Mesothelial cell of epicardium (in vitro differentiated cells): Measurements from ENCODE around the gene CDS1. TPM values are rescaled to one million over a fixed set of nuclear protein-coding genes. Genes with fewer than 3 reads are reported as not detected.
"Not testable (repeated sequence)": the region's sequence is repeated elsewhere in the genome, so short reads cannot be mapped to it uniquely, and the experiment has no call there.

Source experiments
- DNase-seq, 2 experiments: peaks; one replicate each; pipeline ENCODE4 v3.0.0; 2021; ENCODE audit warnings: low spot score in 2 of 2; ENCODE audit not compliant: unreplicated experiment in 2 of 2
- H3K27ac Mint-ChIP-seq: 2 replicates; pipeline ENCODE4 v1.8.0; 2021; ENCODE audit warnings: mixed read lengths
- H3K27me3 Mint-ChIP-seq: 2 replicates; pipeline ENCODE4 v1.8.0; 2021; ENCODE audit warnings: low read depth, mixed read lengths
- H3K36me3 Mint-ChIP-seq: 2 replicates; pipeline ENCODE4 v1.8.0; 2021; ENCODE audit warnings: mixed read lengths
- H3K4me1 Mint-ChIP-seq: 2 replicates; pipeline ENCODE4 v1.8.0; 2021; ENCODE audit warnings: mixed read lengths
- H3K4me3 Mint-ChIP-seq: 2 replicates; pipeline ENCODE4 v1.8.0; 2021; ENCODE audit warnings: mild to moderate bottlenecking, moderate library complexity, mixed read lengths
- H3K9me3 Mint-ChIP-seq: 2 replicates; pipeline ENCODE4 v1.8.0; 2021; ENCODE audit warnings: mixed read lengths
- total RNA-seq: library from RNA; stranded (reverse); gene quantifications from 3 replicates; pipeline ENCODE4 v1.2.1, GENCODE V29; 2021
- TF ChIP-seq, protein P1 (sequence below): fragments of 200-600 bp; sonication (generic); IDR thresholded peaks from one replicate; pipeline ENCODE4 v1.5.0; 2021; ENCODE audit warnings: antibody characterized with exemption; ENCODE audit not compliant: unreplicated experiment

CDS1 gene
- total RNA-seq, 1 donor from 2014 or later: 18.7 TPM

DNA sequence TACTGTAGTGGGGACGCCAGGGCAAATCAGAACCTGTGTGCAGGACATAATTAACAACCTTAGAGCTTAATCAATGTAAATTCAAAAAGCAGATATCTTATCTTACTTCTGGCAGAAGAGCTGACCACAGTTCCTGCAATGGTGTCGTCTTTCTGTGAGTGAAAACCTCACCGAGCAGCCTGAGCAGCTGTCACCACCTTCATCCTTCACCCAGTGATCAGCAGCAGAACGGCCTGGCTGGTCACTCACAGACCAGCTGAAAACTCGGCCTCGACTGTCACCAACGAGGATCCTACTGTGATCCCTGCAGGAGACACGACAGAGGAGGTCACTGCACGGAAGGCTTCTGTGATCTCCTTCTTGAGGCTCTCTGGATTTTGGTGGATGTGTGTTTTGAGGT is 94.2 kb downstream of the CDS1 start:
- Mint-ChIP-seq H3K9me3 (no peaks in the 10 kb centered on the region), H3K27me3 (no peaks in the 10 kb centered on the region), H3K4me1 (peaks cover 11% of the 10 kb centered on the region), H3K36me3 (peaks cover 47% of the 10 kb centered on the region), H3K4me3 (no peak overlapping the region), H3K27ac (no peak overlapping the region)
- no peak for DNase-seq
- TF ChIP-seq, protein P1, sequence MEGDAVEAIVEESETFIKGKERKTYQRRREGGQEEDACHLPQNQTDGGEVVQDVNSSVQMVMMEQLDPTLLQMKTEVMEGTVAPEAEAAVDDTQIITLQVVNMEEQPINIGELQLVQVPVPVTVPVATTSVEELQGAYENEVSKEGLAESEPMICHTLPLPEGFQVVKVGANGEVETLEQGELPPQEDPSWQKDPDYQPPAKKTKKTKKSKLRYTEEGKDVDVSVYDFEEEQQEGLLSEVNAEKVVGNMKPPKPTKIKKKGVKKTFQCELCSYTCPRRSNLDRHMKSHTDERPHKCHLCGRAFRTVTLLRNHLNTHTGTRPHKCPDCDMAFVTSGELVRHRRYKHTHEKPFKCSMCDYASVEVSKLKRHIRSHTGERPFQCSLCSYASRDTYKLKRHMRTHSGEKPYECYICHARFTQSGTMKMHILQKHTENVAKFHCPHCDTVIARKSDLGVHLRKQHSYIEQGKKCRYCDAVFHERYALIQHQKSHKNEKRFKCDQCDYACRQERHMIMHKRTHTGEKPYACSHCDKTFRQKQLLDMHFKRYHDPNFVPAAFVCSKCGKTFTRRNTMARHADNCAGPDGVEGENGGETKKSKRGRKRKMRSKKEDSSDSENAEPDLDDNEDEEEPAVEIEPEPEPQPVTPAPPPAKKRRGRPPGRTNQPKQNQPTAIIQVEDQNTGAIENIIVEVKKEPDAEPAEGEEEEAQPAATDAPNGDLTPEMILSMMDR: no peak

DNA sequence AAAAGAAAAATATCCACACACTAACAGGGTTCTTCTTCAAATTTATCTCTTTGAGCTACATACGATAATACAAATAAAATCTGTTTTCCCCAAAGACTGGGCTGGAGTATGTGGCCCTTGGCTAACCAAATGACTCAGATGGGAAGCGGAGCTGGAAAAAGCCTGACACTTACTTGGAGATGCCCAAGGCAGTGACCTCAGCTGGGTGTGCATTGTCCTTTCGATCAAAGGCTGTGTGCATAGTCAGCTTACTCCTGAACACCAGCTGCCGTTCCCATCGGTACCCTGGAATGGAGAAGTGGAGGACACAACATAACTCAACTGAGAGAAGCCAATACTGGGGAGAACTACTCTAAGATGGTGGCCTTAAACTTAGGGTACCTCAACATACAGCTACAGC is 95.1 kb downstream of the CDS1 start:
- peaks cover 14% of the 10 kb centered on the region for H3K4me1 Mint-ChIP-seq
- no peaks in the 10 kb centered on the region for H3K9me3 Mint-ChIP-seq
- H3K36me3 Mint-ChIP-seq: peaks cover 38% of the 10 kb centered on the region
- no peak for DNase-seq
- H3K4me3 Mint-ChIP-seq: no peak overlapping the region
- no peak overlapping the region for H3K27ac Mint-ChIP-seq
- no peaks in the 10 kb centered on the region for H3K27me3 Mint-ChIP-seq
- TF ChIP-seq, protein P1: no peak

DNA sequence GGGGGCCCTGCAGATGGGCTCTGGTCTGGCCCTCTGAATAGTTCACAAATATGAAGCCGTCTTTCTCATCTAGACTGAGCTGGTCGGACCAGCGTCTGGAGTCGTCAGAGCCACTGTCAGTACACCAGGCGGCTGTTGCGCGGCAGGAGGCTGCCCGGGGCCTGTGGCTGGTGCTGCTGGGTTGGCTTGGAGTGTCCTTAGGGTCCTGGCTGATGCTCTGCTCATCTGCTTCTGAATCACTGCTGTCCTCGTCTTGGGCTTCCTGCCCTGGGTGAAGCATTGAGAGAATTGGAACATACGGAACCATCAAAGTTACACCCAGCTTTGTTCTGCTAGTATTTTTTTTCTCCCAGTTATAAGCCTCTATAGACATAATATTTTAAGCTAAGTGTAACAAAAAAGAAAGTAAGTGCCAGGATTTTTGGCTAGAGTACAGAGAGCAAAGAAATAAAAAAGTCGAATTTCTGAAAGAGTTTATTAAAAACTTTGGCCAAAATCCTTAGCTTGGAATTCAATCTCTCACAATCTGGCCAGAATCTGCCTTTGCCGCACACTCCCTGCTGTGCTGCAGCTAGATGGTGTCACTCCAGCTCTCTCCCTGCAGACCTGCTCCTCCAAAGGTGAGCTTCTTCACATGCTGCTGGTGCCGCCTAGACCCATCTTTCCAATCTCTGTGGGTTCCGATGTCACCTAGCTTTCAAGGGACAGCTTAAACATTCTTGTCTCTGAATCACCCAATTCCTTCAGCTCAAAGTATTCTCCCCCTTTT is 96.2 kb downstream of the CDS1 start:
- no peak for DNase-seq
- H3K36me3 Mint-ChIP-seq: peaks cover 42% of the 10 kb centered on the region

DNA sequence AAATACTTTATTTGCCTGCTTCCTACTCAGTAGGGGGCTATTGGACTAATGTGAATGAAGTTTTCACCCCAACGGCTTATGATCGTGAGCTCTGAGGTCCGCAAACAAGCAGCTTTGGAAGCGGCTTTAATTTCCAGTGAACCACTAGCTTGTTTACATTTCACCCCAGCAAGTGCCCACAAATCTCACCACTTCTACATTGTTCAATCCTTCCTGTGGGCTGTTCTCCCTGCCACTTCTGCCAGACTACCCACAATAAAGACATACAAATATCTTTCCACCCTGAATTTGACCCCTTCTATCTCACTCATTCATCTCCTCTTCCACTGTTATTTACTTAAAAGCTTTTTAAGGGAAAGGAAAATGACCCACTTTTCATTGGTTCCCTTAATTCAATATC is 98.0 kb downstream of the CDS1 start:
- Mint-ChIP-seq H3K4me1 (peaks cover 9% of the 10 kb centered on the region), H3K27ac (no peak overlapping the region), H3K36me3 (peaks cover 42% of the 10 kb centered on the region), H3K27me3 (no peaks in the 10 kb centered on the region), H3K9me3 (no peaks in the 10 kb centered on the region), H3K4me3 (no peak overlapping the region)
- TF ChIP-seq, protein P1: no peak
- DNase-seq: no peak

More for the DNA sequence above, 96.2 kb downstream of the CDS1 start:
- H3K4me1 Mint-ChIP-seq: peaks cover 9% of the 10 kb centered on the region
- TF ChIP-seq, protein P1: no peak
- H3K9me3 Mint-ChIP-seq: no peaks in the 10 kb centered on the region
- no peak overlapping the region for H3K27ac Mint-ChIP-seq
- no peak overlapping the region for H3K4me3 Mint-ChIP-seq
- no peaks in the 10 kb centered on the region for H3K27me3 Mint-ChIP-seq

DNA sequence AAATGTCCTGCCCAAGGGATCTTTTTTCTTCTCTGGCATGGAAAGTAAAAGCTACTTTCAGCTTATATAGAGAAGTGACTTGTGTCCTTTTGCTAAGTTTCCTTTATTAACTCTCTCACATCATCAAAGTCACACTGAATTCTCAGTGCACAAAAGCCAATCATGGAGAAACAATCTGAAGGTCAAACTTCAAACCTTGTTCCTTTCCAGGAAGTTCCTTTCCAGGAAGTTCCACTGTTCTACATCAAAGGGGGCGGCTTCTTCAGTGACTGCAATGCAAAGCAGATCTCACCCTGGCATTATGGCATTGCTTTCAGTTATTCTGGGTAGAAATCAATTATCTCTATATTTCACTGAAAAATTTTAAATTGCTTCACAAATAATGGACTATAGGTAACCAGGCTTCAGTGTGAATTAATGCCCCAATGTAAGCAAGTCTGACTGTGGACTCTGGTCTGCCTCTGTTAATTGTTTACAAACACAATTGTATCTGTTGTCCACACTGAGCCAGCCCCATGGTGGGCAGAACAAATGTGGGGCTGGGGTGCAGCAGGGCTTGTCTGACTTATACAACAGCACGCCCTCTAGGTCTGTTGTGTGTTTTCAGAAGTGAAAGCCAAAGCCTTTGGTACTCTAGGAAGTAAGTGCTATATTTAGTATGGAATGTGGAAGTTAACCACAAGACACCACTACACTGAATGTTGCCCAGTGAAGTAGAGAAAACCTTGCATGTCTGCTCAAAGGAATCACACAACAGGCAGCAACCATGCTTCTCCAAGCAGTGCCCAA is 98.8 kb downstream of the CDS1 start:
- Mint-ChIP-seq H3K36me3 (peaks cover 43% of the 10 kb centered on the region), H3K27ac (peak overlapping the region; percentile 72), H3K4me3 (no peak overlapping the region), H3K4me1 (peaks cover 9% of the 10 kb centered on the region), H3K9me3 (no peaks in the 10 kb centered on the region), H3K27me3 (no peaks in the 10 kb centered on the region)
- DNase-seq: no peak
- TF ChIP-seq, protein P1: no peak

DNA sequence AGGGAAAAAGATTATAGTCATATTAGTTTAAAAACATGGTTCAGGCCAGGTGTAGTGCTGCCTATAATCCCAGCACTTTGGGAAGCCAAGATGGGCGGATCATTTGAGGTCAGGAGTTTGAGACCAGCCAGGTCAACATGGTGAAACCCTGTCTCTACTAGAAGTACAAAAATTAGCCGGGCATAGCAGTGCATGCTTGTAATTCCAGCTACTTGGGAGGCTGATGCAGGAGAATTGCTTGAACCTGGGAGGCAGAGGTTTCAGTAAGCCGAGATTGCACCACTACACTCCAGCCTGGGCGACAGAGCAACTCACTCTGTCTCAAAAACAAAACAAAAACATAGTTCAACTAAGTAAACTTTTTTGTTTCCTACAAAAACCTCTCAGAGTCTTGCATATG is 99.7 kb downstream of the CDS1 start:
- H3K4me3 Mint-ChIP-seq, H3K27me3 Mint-ChIP-seq, H3K4me1 Mint-ChIP-seq, H3K9me3 Mint-ChIP-seq, DNase-seq, H3K27ac Mint-ChIP-seq: not testable (repeated sequence)
- H3K36me3 Mint-ChIP-seq: peaks cover 36% of the 10 kb centered on the region
